Endothelial cell of umbilical vein (primary cell): ENCODE measurements around the gene SH3YL1. TPM values are rescaled to one million over a fixed set of nuclear protein-coding genes. Genes with fewer than 3 reads are reported as not detected.

ENCODE experiments used
- BruUV-seq: library from RNA; stranded (reverse); fragments of 400-500 nt; replicated peaks from 2 replicates; lab custom pipeline; 2021; lab: Mats Ljungman, UMichigan
- CTCF ChIA-PET: fragments of 300-600, 350-600 bp; sonication (Branson Sonifier 250); formaldehyde crosslinking; loops from one replicate; lab custom pipeline; 2021; ENCODE audit warnings: antibody characterized with exemption, inconsistent platforms; lab: Charles Lee
- POLR2A ChIA-PET: fragments of 300-600, 350-600 bp; sonication (Branson Sonifier 250); formaldehyde crosslinking; loops from one replicate; lab custom pipeline; 2021; ENCODE audit warnings: antibody characterized with exemption, inconsistent platforms; lab: Charles Lee
- DNase-seq: peaks from one replicate; pipeline ENCODE4 v3.0.0-alpha.2; 2011; ENCODE audit warnings: low read depth, low spot score
- FAIRE-seq: peaks from 2 replicates; lab custom pipeline; 2011; peaks lifted over from hg19 to GRCh38; lab: Jason Lieb, UNC
- H2AFZ ChIP-seq: 2 replicates; pipeline ENCODE4 v1.6.0; 2012; ENCODE audit warnings: low read depth, low read length, control low read depth, inconsistent platforms
- H3K27ac ChIP-seq: 2 replicates; pipeline ENCODE4 v1.5.1; 2011; ENCODE audit warnings: low read depth, mild to moderate bottlenecking, control low read depth, low read length, moderate library complexity; ENCODE audit not compliant: insufficient read depth
- H3K27me3 ChIP-seq, 2 experiments: 2 replicates each; pipeline versions ENCODE4 v1.6.0 to v1.6.1; 2011; ENCODE audit warnings: low read length in 2 of 2, mixed read lengths in 1 of 2; ENCODE audit not compliant: control insufficient read depth in 2 of 2, insufficient read depth in 2 of 2
- H3K36me3 ChIP-seq, 2 experiments: 2 replicates in 1 of 2; 3 replicates in 1 of 2; pipeline ENCODE4 v1.5.1; 2011; ENCODE audit warnings: low read length in 2 of 2, mild to moderate bottlenecking in 1 of 2, moderate library complexity in 1 of 2; ENCODE audit not compliant: control insufficient read depth in 2 of 2, insufficient read depth in 2 of 2; ENCODE audit errors: extremely low read depth in 1 of 2
- H3K4me1 ChIP-seq: 3 replicates; pipeline ENCODE4 v1.5.1; 2011; ENCODE audit warnings: mild to moderate bottlenecking, low read length; ENCODE audit not compliant: control insufficient read depth, insufficient read depth; ENCODE audit errors: extremely low read depth
- H3K4me2 ChIP-seq: 2 replicates; pipeline ENCODE4 v1.6.1; 2011; ENCODE audit warnings: low read length, control low read depth, mixed read lengths; ENCODE audit not compliant: insufficient read depth
- H3K4me3 ChIP-seq, 3 experiments: fragments of 200-600 bp in 1 of 3; sonication (generic), shearing (Covaris generic) in 1 of 3; replicated peaks in 1 of 3; 2 replicates each; pipeline ENCODE4 v1.5.1; 2011 to 2016; ENCODE audit warnings: control low read depth in 3 of 3, low read length in 3 of 3, mild to moderate bottlenecking in 2 of 3, inconsistent platforms in 1 of 3, low read depth in 1 of 3, moderate library complexity in 1 of 3; ENCODE audit not compliant: insufficient read depth in 1 of 3
- H3K79me2 ChIP-seq: 2 replicates; pipeline ENCODE4 v1.6.0; 2012; ENCODE audit warnings: low read length, inconsistent platforms; ENCODE audit not compliant: control insufficient read depth, insufficient read depth
- H3K9ac ChIP-seq: replicated peaks from 2 replicates; pipeline ENCODE3; 2011; ENCODE audit warnings: low read length, control low read depth; ENCODE audit not compliant: insufficient read depth; ENCODE audit errors: extremely low read depth
- H3K9me1 ChIP-seq: replicated peaks from 3 replicates; pipeline ENCODE4 v1.6.0; 2011; ENCODE audit warnings: mild to moderate bottlenecking, low read length; ENCODE audit not compliant: control insufficient read depth, insufficient read depth; ENCODE audit errors: extremely low read depth
- H3K9me3 ChIP-seq: replicated peaks from 2 replicates; pipeline ENCODE4 v1.5.1; 2012; ENCODE audit warnings: low read length, inconsistent platforms; ENCODE audit not compliant: control insufficient read depth, insufficient read depth
- H4K20me1 ChIP-seq: replicated peaks from 2 replicates; pipeline ENCODE3; 2011; ENCODE audit warnings: mild to moderate bottlenecking, low read length; ENCODE audit not compliant: control insufficient read depth, insufficient read depth; ENCODE audit errors: extremely low read depth
- CTCF ChIP-seq, 2 donors: IDR thresholded peaks; 1 replicate in 1 of 2; 2 replicates in 1 of 2; pipeline ENCODE4 v1.5.1; 2011; ENCODE audit warnings: low read length in 2 of 2, mild to moderate bottlenecking in 2 of 2, moderate library complexity in 2 of 2, control low read depth in 1 of 2, inconsistent platforms in 1 of 2, low read depth in 1 of 2; ENCODE audit not compliant: insufficient read depth in 1 of 2; ENCODE audit errors: extremely low read depth in 1 of 2
- EZH2 ChIP-seq: IDR thresholded peaks from 2 replicates; pipeline ENCODE4 v1.6.1; 2012; ENCODE audit warnings: borderline replicate concordance, low read depth, mild to moderate bottlenecking, moderate library complexity, low read length, inconsistent platforms; ENCODE audit not compliant: severe bottlenecking
- FOS ChIP-seq: IDR thresholded peaks from 2 replicates; pipeline ENCODE4 v1.6.1; 2011; ENCODE audit warnings: mild to moderate bottlenecking, low read length, moderate library complexity, borderline replicate concordance; ENCODE audit not compliant: insufficient read depth
- GATA2 ChIP-seq: IDR thresholded peaks from 2 replicates; pipeline ENCODE4 v1.7.0; 2011; ENCODE audit warnings: low read depth, mild to moderate bottlenecking, moderate library complexity, mixed read lengths, low read length; ENCODE audit not compliant: insufficient read length, insufficient read depth
- JUN ChIP-seq: IDR thresholded peaks from 2 replicates; pipeline ENCODE4 v1.6.1; 2011; ENCODE audit warnings: borderline replicate concordance, low read depth; ENCODE audit not compliant: insufficient read length, insufficient read depth
- MAX ChIP-seq: IDR thresholded peaks from 2 replicates; pipeline ENCODE4 v1.6.1; 2011; ENCODE audit not compliant: insufficient read depth, insufficient read length
- MYC ChIP-seq: IDR thresholded peaks from one replicate; pipeline ENCODE4 v1.6.1; 2011; ENCODE audit warnings: mild to moderate bottlenecking, low read depth, low read length
- POLR2A ChIP-seq: IDR thresholded peaks from 2 replicates; pipeline ENCODE4 v1.6.1; 2012; ENCODE audit warnings: low read depth, mild to moderate bottlenecking, control low read depth, low read length
- POLR2AphosphoS5 ChIP-seq: IDR thresholded peaks from 2 replicates; pipeline ENCODE4 v1.6.1; 2012; ENCODE audit warnings: low read depth, mild to moderate bottlenecking, control low read depth, low read length, moderate library complexity; ENCODE audit not compliant: insufficient read depth
- dilution Hi-C: fragments of 300-500 bp; cut with MboI; formaldehyde crosslinking; loops from one replicate; pipeline ENCODE4 v1.15.0; 2019; ENCODE audit warnings: low sequenced_read_pairs; ENCODE audit not compliant: extremely low pct_ligation_motif_present
- intact Hi-C: fragments of 100-400 bp; cut with micrococcal nuclease; formaldehyde crosslinking; loops from one replicate; pipeline ENCODE4 v1.10.0; 2022
- polyA plus RNA-seq, 4 experiments: library from polyadenylated mRNA; depleted of rRNA in 3 of 4; stranded (reverse) in 3 of 4; unstranded in 1 of 4; fragments of >200 nt; gene quantifications; 2 replicates each; pipeline versions ENCODE4 v1.2.1 to v1.2.3, GENCODE V29; 2011 to 2012; ENCODE audit warnings: missing spikeins in 1 of 4
- total RNA-seq: library from RNA; stranded (reverse); gene quantifications from 2 replicates; pipeline ENCODE4 v1.2.3, GENCODE V29; 2021

Gene SH3YL1
- total and polyA plus RNA-seq, 2 donors (not counting 3 experiments of a cell fraction or from before 2014, with no cell fraction given) = 12.5 to 22.4 TPM

DNA sequence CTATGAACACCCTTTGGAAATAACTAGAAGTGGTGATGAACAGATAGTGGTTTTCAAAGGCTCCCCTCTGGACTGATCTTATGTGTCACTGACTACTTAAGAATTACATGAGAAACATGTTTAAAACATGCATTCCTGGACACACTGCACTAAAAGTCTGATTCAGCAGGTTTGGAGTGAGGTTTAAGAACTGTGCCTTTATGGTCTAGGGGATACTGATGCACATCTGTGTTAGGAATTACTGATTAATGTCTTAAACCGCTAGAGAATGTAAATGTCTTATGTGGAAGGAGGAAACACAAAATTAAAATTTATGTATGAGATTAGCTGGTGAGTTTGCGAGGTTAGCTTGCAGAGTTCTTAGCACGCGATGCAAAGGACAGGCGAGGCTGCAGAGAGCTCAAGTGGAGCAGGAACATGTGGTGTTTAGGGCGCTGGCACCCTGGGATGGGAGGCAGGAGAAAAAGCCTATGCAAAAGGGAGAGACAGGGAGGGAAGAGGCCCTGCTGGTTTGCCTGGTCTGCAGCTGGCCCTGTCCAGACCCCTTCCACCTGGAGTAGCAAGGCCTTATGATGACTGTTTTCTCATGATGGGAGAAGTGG lies 11.7 kb downstream of the SH3YL1 start:
- H3K9me1 ChIP-seq = no peaks in the 10 kb centered on the region
- no peaks in the 10 kb centered on the region for H3K27me3 ChIP-seq
- POLR2A ChIA-PET = no interaction called here
- DNase-seq (no peak), FAIRE-seq (no peak)
- no peak overlapping the region for H3K9ac ChIP-seq
- H3K9me3 ChIP-seq = no peaks in the 10 kb centered on the region
- no peak overlapping the region for H3K27ac ChIP-seq
- CTCF ChIA-PET = interaction anchor here (1.3 kb wide), 1 partner anchor 12 kb away, joined by 3 read pairs; no protein-coding TSS in a partner anchor
- intact Hi-C loops = no loop called here
- no peaks in the 10 kb centered on the region for H3K79me2 ChIP-seq
- H3K4me3 ChIP-seq = no peak overlapping the region
- dilution Hi-C loops = no loop called here
- no peaks in the 10 kb centered on the region for H3K36me3 ChIP-seq
- no TSS peak for BruUV-seq
- no peak overlapping the region for H2AFZ ChIP-seq
- H3K4me2 ChIP-seq = no peak overlapping the region
- no peaks in the 10 kb centered on the region for H4K20me1 ChIP-seq
- no peak for TF ChIP-seq JUN
- TF ChIP-seq MYC = no peak
- no peak for TF ChIP-seq FOS
- no peak for TF ChIP-seq POLR2A
- no peak for TF ChIP-seq POLR2AphosphoS5
- no peak for TF ChIP-seq CTCF (IDR thresholded peaks at IDR 0.05; ENCODE audit: extremely low read depth in 1 of 2, insufficient read depth in 1 of 2, low read depth in 1 of 2, low read length in 2 of 2)
- no peak for TF ChIP-seq GATA2
- TF ChIP-seq MAX = no peak
- TF ChIP-seq EZH2 = no peak
- no peaks in the 10 kb centered on the region for H3K4me1 ChIP-seq
